ENCODE data around the gene GLRX.

Gene GLRX

GRCh38 chr5:95797301-95797700 is 25.2 kb downstream of the GLRX start:
- H4K91ac ChIP-seq (ENCODE audit: low read length), result no peak overlapping the region
- DNase-seq, result no peak
- H3K9me3 ChIP-seq (ENCODE audit: control insufficient read depth, low read length), result no peaks in the 10 kb centered on the region
- no peaks in the 10 kb centered on the region for H3K27me3 ChIP-seq (ENCODE audit: control insufficient read depth in 1 of 2, insufficient read depth in 1 of 2, low read length in 2 of 2)
- peaks cover 5 to 44% of the 10 kb centered on the region in 2 experiments for H3K36me3 ChIP-seq (ENCODE audit: control insufficient read depth in 1 of 2, insufficient read depth in 2 of 2, low read depth in 1 of 2, low read length in 2 of 2)
- H3K23ac ChIP-seq (ENCODE audit: low read length in 2 of 2), result no peak overlapping the region
- no peak overlapping the region for H3K9ac ChIP-seq (ENCODE audit: low read length)
- no peak overlapping the region for H3K4me3 ChIP-seq (ENCODE audit: insufficient read depth in 1 of 2, low read depth in 1 of 2, low read length in 2 of 2)
- 97% methylated on average over 3 of the region's 3 CpGs for WGBS
- H2BK120ac ChIP-seq (ENCODE audit: low read depth, low read length), result no peak overlapping the region
- H2AFZ ChIP-seq (ENCODE audit: low read depth, low read length), result no peak overlapping the region
- H3K79me1 ChIP-seq (replicated peaks; ENCODE audit: low read length, poor library complexity, severe bottlenecking), result peaks cover 7% of the 10 kb centered on the region
- no peak overlapping the region for H2BK5ac ChIP-seq (ENCODE audit: low read depth, low read length, poor library complexity, severe bottlenecking)
- no peak overlapping the region for H3K4me2 ChIP-seq (ENCODE audit: low read length, poor library complexity, severe bottlenecking)
- no peak overlapping the region for H2BK12ac ChIP-seq (ENCODE audit: low read length in 2 of 2)
- H3K27ac ChIP-seq (ENCODE audit: low read length, poor library complexity, severe bottlenecking), result no peak overlapping the region
- no peak overlapping the region for H4K8ac ChIP-seq (ENCODE audit: low read length)
- H3K4me1 ChIP-seq (ENCODE audit: control insufficient read depth, insufficient read depth, low read depth, low read length), result peaks cover 5% of the 10 kb centered on the region
- no peak overlapping the region for H2AK5ac ChIP-seq (ENCODE audit: low read length, severe bottlenecking)
- H2BK15ac ChIP-seq (ENCODE audit: low read depth, poor library complexity, severe bottlenecking), result no peak overlapping the region
- H3K14ac ChIP-seq (ENCODE audit: low read length in 2 of 2), result no peak overlapping the region
- H3K4ac ChIP-seq (ENCODE audit: low read depth in 1 of 2, low read length in 2 of 2), result no peak overlapping the region
- no peak overlapping the region for H3K18ac ChIP-seq (ENCODE audit: low read depth in 1 of 2, low read length in 2 of 2)

GRCh38 chr5:95794070-95794516 is 28.4 kb downstream of the GLRX start:
- no peak overlapping the region for H3K4me3 ChIP-seq (ENCODE audit: insufficient read depth in 1 of 2, low read depth in 1 of 2, low read length in 2 of 2)
- no peak overlapping the region for H3K4ac ChIP-seq (ENCODE audit: low read depth in 1 of 2, low read length in 2 of 2)
- no peak overlapping the region for H2AFZ ChIP-seq (ENCODE audit: low read depth, low read length)
- H3K27ac ChIP-seq (ENCODE audit: low read length, poor library complexity, severe bottlenecking), result no peak overlapping the region
- H3K4me1 ChIP-seq (ENCODE audit: control insufficient read depth, insufficient read depth, low read depth, low read length), result no peaks in the 10 kb centered on the region
- no peak overlapping the region for H2BK15ac ChIP-seq (ENCODE audit: low read depth, poor library complexity, severe bottlenecking)
- H3K9me3 ChIP-seq (ENCODE audit: control insufficient read depth, low read length), result no peaks in the 10 kb centered on the region
- H2BK120ac ChIP-seq (ENCODE audit: low read depth, low read length), result no peak overlapping the region
- H4K8ac ChIP-seq (ENCODE audit: low read length), result no peak overlapping the region
- WGBS, result 55% methylated on average over 3 of the region's 3 CpGs
- no peak overlapping the region for H3K18ac ChIP-seq (ENCODE audit: low read depth in 1 of 2, low read length in 2 of 2)
- H3K4me2 ChIP-seq (ENCODE audit: low read length, poor library complexity, severe bottlenecking), result no peak overlapping the region
- H2AK5ac ChIP-seq (ENCODE audit: low read length, severe bottlenecking), result no peak overlapping the region
- H3K23ac ChIP-seq (ENCODE audit: low read length in 2 of 2), result no peak overlapping the region
- peak; percentile 38 for DNase-seq
- no peak overlapping the region for H2BK12ac ChIP-seq (ENCODE audit: low read length in 2 of 2)
- no peak overlapping the region for H3K14ac ChIP-seq (ENCODE audit: low read length in 2 of 2)
- H2BK5ac ChIP-seq (ENCODE audit: low read depth, low read length, poor library complexity, severe bottlenecking), result no peak overlapping the region
- no peaks in the 10 kb centered on the region for H3K27me3 ChIP-seq (ENCODE audit: control insufficient read depth in 1 of 2, insufficient read depth in 1 of 2, low read length in 2 of 2)
- H3K79me1 ChIP-seq (replicated peaks; ENCODE audit: low read length, poor library complexity, severe bottlenecking), result peaks cover 10% of the 10 kb centered on the region
- no peak overlapping the region for H4K91ac ChIP-seq (ENCODE audit: low read length)
- peaks cover 15 to 73% of the 10 kb centered on the region in 2 experiments for H3K36me3 ChIP-seq (ENCODE audit: control insufficient read depth in 1 of 2, insufficient read depth in 2 of 2, low read depth in 1 of 2, low read length in 2 of 2)
- H3K9ac ChIP-seq (ENCODE audit: low read length), result no peak overlapping the region

GRCh38 chr5:95791751-95792150 is 30.8 kb downstream of the GLRX start:
- Histone ChIP-seq H3K36me3 (ENCODE audit: control insufficient read depth in 1 of 2, insufficient read depth in 2 of 2, low read depth in 1 of 2, low read length in 2 of 2) (peaks cover 15 to 83% of the 10 kb centered on the region in 2 experiments), H2BK5ac (ENCODE audit: low read depth, low read length, poor library complexity, severe bottlenecking) (no peak overlapping the region), H2BK15ac (ENCODE audit: low read depth, poor library complexity, severe bottlenecking) (no peak overlapping the region), H3K79me1 (replicated peaks; ENCODE audit: low read length, poor library complexity, severe bottlenecking) (peaks cover 12% of the 10 kb centered on the region), H3K14ac (ENCODE audit: low read length in 2 of 2) (no peak overlapping the region), H3K4ac (ENCODE audit: low read depth in 1 of 2, low read length in 2 of 2) (no peak overlapping the region), H2BK120ac (ENCODE audit: low read depth, low read length) (no peak overlapping the region), H3K27ac (ENCODE audit: low read length, poor library complexity, severe bottlenecking) (no peak overlapping the region), H3K27me3 (ENCODE audit: control insufficient read depth in 1 of 2, insufficient read depth in 1 of 2, low read length in 2 of 2) (no peaks in the 10 kb centered on the region), H3K9me3 (ENCODE audit: control insufficient read depth, low read length) (no peaks in the 10 kb centered on the region), H2BK12ac (ENCODE audit: low read length in 2 of 2) (no peak overlapping the region), H4K8ac (ENCODE audit: low read length) (no peak overlapping the region), H3K4me3 (ENCODE audit: insufficient read depth in 1 of 2, low read depth in 1 of 2, low read length in 2 of 2) (no peak overlapping the region), H3K23ac (ENCODE audit: low read length in 2 of 2) (no peak overlapping the region), H2AFZ (ENCODE audit: low read depth, low read length) (no peak overlapping the region), H3K18ac (ENCODE audit: low read depth in 1 of 2, low read length in 2 of 2) (peak overlapping the region in 1 of 2 experiments; percentile 34), H3K4me2 (ENCODE audit: low read length, poor library complexity, severe bottlenecking) (no peak overlapping the region), H4K91ac (ENCODE audit: low read length) (no peak overlapping the region), H3K4me1 (ENCODE audit: control insufficient read depth, insufficient read depth, low read depth, low read length) (no peaks in the 10 kb centered on the region), H2AK5ac (ENCODE audit: low read length, severe bottlenecking) (peak overlapping the region; percentile 35), H3K9ac (ENCODE audit: low read length) (no peak overlapping the region)
- no peak for DNase-seq
- WGBS, result 88% methylated on average over 6 of the region's 6 CpGs

- Histone ChIP-seq H2BK5ac (ENCODE audit: low read depth, low read length, poor library complexity, severe bottlenecking) (no peak overlapping the region), H3K4me3 (ENCODE audit: insufficient read depth in 1 of 2, low read depth in 1 of 2, low read length in 2 of 2) (no peak overlapping the region), H3K4me2 (ENCODE audit: low read length, poor library complexity, severe bottlenecking) (no peak overlapping the region), H3K27me3 (ENCODE audit: control insufficient read depth in 1 of 2, insufficient read depth in 1 of 2, low read length in 2 of 2) (no peaks in the 10 kb centered on the region), H3K9me3 (ENCODE audit: control insufficient read depth, low read length) (no peaks in the 10 kb centered on the region), H3K27ac (ENCODE audit: low read length, poor library complexity, severe bottlenecking) (no peak overlapping the region), H3K36me3 (ENCODE audit: control insufficient read depth in 1 of 2, insufficient read depth in 2 of 2, low read depth in 1 of 2, low read length in 2 of 2) (peaks cover 20 to 73% of the 10 kb centered on the region in 2 experiments), H3K79me1 (replicated peaks; ENCODE audit: low read length, poor library complexity, severe bottlenecking) (peaks cover 14% of the 10 kb centered on the region), H2BK15ac (ENCODE audit: low read depth, poor library complexity, severe bottlenecking) (no peak overlapping the region), H3K14ac (ENCODE audit: low read length in 2 of 2) (no peak overlapping the region), H3K9ac (ENCODE audit: low read length) (no peak overlapping the region), H4K91ac (ENCODE audit: low read length) (no peak overlapping the region), H4K8ac (ENCODE audit: low read length) (no peak overlapping the region), H2AK5ac (ENCODE audit: low read length, severe bottlenecking) (no peak overlapping the region), H2AFZ (ENCODE audit: low read depth, low read length) (no peak overlapping the region), H3K23ac (ENCODE audit: low read length in 2 of 2) (no peak overlapping the region), H3K4me1 (ENCODE audit: control insufficient read depth, insufficient read depth, low read depth, low read length) (no peaks in the 10 kb centered on the region), H2BK120ac (ENCODE audit: low read depth, low read length) (no peak overlapping the region), H2BK12ac (ENCODE audit: low read length in 2 of 2) (no peak overlapping the region), H3K4ac (ENCODE audit: low read depth in 1 of 2, low read length in 2 of 2) (no peak overlapping the region), H3K18ac (ENCODE audit: low read depth in 1 of 2, low read length in 2 of 2) (no peak overlapping the region)
- WGBS, result 97% methylated on average over 8 of the region's 8 CpGs
- no peak for DNase-seq
Observed at GRCh38 chr5:95788493-95788892, 34.0 kb downstream of the GLRX start.

Data from mesenchymal stem cell (in vitro differentiated cells and primary cell).